Amniotic epithelial cell (primary cell): ENCODE data around the gene TRAF3IP1.

Experiments used
- DNase-seq: peaks from one replicate; pipeline ENCODE4 v3.0.0-alpha.2; 2010; ENCODE audit warnings: low read depth

TRAF3IP1 gene

GRCh38 chr2:238408615-238409340 lies 88.5 kb downstream of the TRAF3IP1 start:
- DNase-seq, result no peak

DNA sequence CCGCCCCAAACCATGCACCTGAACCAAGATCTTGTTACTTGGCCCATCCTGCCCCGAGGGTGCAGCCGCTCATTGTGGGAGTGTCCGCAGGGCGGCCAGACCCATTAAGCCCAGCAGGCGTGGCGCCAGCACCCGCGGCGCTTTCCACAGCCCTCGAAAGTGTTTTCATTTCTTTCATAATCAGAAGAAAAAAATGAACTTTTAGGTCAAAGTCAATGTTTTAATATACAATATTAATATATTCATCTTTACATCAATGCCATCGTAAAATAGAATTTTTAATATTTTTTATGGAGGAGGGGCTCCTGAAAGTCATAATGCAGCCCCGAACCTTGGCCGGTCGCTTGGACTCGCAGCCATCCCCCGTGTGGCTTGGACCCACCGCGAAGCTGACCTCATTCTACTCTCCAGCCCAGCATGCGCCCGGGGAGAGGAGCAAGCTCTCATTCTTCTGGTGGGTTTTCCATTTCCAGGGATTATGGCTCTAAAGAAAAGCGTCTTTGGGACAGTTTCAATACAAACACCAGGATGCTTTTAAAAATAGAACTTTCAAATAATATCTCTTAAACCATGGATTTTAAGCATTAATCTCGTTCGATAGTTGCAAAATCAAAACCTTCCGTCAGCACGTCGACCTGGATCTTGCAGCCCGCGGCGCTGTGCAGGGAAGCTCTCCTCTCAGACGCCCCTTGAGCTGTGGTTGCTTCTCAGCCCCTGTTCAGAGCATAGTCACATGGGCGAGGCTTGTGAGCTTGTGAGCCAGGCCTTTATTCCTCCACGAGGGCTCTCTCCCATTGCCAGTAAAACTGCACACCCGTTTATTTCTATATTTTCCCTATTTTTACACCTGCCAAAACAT lies 89.3 kb downstream of the TRAF3IP1 start:
- no peak for DNase-seq

GRCh38 chr2:238412067-238412767 lies 91.9 kb downstream of the TRAF3IP1 start:
- no peak for DNase-seq

GRCh38 chr2:238413368-238413767 lies 93.0 kb downstream of the TRAF3IP1 start:
- DNase-seq, result no peak

DNA sequence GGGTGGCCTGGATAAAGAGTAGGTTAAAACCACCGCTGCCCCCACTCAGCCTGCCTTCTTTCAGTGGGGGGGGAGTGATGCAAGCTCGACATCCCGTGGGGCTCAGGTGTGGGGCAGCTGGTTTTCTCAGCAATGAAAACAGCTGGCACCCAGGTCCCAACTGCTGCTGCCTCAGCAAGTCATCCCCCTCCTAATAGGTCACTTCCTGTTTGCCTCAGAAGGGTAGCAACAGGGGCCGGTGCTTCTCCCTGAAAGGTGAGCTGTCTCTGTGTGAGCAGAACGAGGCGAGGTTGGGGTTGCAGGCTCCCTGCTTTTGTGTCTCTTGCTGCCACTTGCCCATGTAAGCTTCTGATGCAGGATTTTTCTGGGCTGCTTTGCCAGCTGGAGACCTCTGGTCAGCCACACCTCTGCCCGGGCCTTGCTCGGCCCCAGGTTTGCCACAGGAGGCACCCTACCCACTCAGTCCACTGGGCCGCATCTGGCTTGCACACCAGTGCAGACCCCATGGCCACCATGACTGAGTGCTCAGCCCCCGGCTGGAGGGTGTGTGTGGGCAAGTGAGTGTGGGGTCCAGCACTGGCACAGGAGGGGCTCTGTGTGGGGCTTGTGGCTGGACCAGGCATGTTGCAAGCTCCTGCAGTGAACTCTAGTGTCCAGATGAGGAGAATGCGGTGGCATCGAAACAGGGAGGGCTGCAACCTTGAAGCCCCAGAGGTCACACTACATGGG lies 94.9 kb downstream of the TRAF3IP1 start:
- DNase-seq, result no peak

- no peak for DNase-seq
Measured at GRCh38 chr2:238415893-238416292, 95.6 kb downstream of the TRAF3IP1 start.

DNA sequence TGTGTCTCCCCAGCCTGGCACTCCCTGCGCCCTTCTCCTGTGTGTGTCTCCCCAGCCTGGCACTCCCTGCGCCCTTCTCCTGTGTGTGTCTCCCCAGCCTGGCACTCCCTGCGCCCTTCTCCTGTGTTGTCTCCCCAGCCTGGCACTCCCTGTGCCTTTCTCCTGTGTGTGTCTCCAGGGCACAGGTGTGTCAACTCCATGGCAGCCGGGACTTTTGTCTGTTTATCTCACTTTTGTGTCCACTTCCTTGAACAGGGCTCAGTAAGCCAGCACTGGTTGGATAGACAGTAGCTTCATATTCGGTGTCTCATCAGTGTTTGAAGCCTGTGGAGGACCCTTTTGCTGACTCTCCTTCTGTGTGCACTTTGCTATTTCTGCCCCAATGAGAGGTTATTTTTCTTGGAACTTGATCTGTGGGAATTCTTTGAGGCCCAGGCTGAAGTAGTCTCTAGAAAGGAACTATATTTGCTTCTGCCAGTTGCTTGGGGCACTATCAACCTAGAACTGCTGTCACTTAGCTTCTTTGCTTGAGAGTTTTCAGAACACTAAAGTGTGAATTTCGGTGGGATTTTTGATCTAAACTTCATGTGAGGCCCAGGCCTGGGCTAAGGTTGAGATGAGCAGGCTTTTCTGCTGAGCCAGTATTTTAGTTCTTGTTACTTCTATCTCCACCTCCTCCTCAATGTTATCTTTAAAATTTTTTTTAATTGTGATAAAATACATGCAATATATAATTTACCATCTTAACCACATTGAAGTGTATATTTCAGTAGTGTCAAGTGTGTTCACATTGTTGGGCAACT lies 98.1 kb downstream of the TRAF3IP1 start:
- no peak for DNase-seq

GRCh38 chr2:238418999-238419546 lies 98.8 kb downstream of the TRAF3IP1 start:
- no peak for DNase-seq

GRCh38 chr2:238420442-238420841 lies 100.1 kb downstream of the TRAF3IP1 start:
- no peak for DNase-seq

DNA sequence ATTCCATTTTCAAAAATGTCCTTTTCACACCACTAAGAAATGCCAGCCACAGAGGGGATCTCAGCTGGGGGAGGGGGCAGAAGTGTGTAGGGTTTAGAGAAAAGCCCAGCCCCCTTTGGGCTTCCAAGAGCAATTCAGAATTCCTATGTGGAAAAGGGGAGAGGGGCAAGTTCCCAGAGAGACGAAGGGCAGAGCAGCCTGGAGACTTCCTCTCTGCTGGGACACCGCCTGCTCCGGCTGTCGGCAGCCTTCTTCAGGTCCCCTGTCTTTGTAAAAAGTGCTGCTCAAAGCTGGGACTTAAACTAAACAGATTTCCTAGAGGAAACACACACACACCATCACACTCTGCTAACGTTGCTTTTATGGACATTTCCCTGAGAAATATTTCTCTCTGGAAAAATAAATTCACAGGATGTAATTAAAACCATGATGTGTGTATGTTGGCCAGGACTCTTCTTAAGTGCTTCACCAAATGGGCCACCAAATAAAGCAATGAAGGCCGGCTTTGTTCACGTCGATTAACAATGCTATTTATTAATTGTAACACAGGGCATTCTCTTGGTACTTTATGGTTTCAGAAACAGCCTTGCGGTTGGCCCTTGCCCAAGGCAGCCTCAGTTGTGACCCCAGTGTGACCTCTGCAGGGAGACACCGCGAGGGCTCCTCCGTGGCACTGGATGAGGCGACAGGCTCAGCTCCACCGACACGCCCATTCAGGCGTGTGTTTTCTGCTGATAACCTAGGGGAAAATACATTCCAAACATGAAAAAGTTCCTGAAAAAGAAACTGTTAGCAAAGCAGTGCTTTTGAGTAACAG lies 100.8 kb downstream of the TRAF3IP1 start:
- peak; percentile 18 for DNase-seq

GRCh38 chr2:238421695-238422035 lies 101.3 kb downstream of the TRAF3IP1 start:
- no peak for DNase-seq

- DNase-seq, result no peak
Measured at GRCh38 chr2:238422285-238422684, 102.0 kb downstream of the TRAF3IP1 start.

- no peak for DNase-seq
Measured at GRCh38 chr2:238422940-238423339, 102.6 kb downstream of the TRAF3IP1 start.

DNA sequence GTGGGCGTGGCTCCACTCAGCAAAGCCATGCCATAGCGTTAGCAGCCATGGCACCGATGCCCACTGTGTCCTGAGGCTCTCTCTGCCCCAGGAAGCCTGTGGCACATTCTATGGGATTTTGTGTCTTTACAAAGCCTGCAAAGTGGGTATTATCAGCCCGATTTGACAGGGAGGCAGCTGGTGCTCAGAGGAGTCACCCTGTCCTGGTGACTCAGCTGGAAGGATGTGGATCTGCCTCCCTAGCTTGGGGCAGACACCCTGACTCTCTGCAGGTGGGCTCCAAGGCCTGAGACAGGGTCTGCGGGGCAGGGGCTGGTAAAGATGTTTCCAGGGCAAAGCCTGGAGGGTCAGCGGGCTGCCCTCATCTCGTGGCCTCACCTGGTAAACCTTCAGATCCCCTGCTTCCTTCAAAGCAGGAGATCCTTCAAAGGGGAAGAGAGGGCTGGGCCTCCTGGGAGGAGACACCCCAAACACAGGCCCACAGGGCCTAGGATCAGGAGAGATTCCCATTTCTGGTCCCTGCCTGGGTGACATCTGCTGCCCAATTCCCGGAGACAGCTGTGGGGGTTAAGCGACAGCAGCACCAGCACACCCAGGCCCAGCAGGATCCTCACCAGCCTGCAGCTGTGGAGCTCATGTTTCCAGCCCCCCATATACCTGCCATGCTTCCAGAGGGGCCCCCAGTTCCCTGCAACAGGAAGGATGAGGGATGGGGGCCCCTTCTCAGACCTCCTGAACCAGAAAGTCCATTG lies 103.4 kb downstream of the TRAF3IP1 start:
- no peak for DNase-seq

GRCh38 chr2:238424313-238424700 lies 104.0 kb downstream of the TRAF3IP1 start:
- DNase-seq, result no peak

DNA sequence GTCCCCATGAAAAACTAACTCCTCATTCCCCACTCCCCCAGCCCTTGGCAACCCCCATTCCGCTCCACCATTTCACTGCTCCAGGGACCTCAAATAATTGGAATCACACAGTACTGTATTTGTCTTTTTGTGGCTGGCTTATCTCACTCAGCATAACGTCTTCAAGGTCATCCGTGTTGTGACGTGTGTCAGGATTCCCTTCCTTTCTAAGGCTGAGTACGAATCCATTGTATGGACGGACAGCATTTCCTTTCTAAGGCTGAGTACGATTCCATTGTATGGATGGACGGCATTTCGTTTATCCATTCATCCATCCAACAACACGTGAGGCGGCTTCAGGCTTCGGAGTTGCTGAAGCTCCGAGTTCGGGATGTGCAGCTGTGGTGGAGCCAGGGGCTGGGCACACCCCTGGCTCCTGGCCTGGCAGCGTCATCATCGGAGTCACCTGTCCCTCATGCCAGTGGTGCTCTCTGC lies 105.2 kb downstream of the TRAF3IP1 start:
- peak; percentile 27 for DNase-seq

DNA sequence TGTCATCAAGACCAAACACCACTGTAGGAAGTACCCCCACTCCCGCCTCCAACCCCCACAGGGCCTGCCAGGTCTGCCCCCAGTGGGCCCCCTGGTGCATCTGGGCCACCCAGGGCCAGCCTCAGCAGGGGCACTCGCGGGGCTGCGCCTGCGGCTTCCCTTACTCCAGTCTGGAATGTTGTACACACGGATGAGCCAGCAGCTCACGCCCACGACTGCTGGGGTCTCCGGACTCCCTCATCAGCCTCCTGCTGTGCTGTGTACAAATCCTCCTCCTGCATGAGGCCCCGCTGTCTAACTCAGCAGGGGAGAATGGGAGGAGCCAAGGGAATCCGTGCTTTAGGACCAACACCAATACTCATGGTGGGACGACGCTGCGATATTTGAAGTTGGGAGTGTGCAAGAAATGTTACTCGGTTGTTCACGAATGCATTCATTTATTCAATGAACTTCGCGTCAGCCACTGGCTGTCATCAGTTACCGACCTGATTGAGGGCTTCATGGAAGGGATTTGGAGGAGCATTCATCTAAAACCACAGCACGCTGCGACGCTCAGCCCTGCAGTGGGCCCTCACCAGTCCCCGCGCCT lies 105.8 kb downstream of the TRAF3IP1 start:
- DNase-seq, result peak; percentile 71

- DNase-seq, result peak; percentile 67
Measured at GRCh38 chr2:238426568-238427434, 106.5 kb downstream of the TRAF3IP1 start, which contains the start of gene ASB1. ASB1 (plus strand) TSS chr2:238426927; CDS start chr2:238427071, 144 bp downstream.
